ENCODE measurements around the gene CDKN1A. TPM values are rescaled to one million over a fixed set of nuclear protein-coding genes. Genes with fewer than 3 reads are reported as not detected.

Gene CDKN1A
- total and polyA plus RNA-seq, 10 of the 15 experiments (the other 5 are each of a cell fraction or from before 2014, with no cell fraction given): 25.2 to 637 (median 216) TPM

GRCh38 chr6:36686668-36687513 is 8.4 kb downstream of the CDKN1A start (continued):
- TF ChIP-seq GATAD2B (conservative IDR thresholded peaks at IDR 0.05; ENCODE audit: low read depth): no peak

DNA sequence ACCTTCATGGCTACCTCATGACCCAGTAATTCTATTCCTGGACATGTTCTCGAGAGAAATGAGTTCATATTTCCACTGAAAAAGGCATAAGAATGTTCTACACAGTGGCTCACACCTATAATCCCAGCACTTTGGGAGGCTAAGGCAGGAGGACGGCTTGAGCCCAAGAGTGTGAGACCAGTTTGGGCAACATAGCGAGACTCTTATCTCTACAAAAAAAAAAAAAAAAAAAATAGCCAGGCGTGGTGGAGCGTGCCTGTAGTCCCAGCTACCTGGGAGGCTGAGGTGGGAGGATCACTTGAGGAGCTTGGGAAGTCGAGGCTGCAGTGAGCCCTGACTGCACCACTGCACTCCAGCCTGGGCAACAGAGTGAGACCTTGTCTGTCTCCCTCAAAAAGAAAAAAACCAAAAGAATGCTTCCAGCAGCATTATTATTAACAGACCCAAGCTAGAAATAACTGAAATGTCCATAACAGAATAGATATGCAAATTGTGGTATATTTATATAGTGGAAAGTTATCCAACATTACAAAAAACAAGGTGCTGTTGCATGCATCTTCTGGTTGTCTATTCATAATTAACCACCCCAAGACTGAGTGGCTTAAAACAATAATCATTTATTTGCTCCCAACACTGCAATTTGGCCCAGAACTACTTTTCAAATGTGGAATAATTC is 9.7 kb downstream of the CDKN1A start:
- Histone ChIP-seq H2AFZ (ENCODE audit: control insufficient read depth, low read depth, low read length) (no peak overlapping the region), H3K9ac (ENCODE audit: control insufficient read depth, insufficient read depth, low read length) (no peak overlapping the region), H3K36me3 (ENCODE audit: control insufficient read depth in 2 of 2, insufficient read depth in 2 of 2, low read length in 1 of 2) (peaks cover 31 to 36% of the 10 kb centered on the region in 2 experiments), H3K27me3 (replicated peaks in 1 of 2; ENCODE audit: control insufficient read depth in 2 of 2, insufficient read depth in 2 of 2, low read length in 1 of 2) (no peaks in the 10 kb centered on the region), H3K79me2 (ENCODE audit: control insufficient read depth, insufficient read depth, low read length) (peaks cover 17% of the 10 kb centered on the region), H3K4me2 (ENCODE audit: control insufficient read depth, insufficient read depth) (no peak overlapping the region), H4K20me1 (ENCODE audit: control insufficient read depth, insufficient read depth) (peaks cover 8% of the 10 kb centered on the region), H3K9me3 (replicated peaks; ENCODE audit: control insufficient read depth, insufficient read depth, low read length) (no peaks in the 10 kb centered on the region; the same call in 2 of the 3 replicates), H3K27ac (ENCODE audit: control insufficient read depth, insufficient read depth) (no peak overlapping the region), H3K4me3 (no peak overlapping the region), H3K4me1 (ENCODE audit: control insufficient read depth, insufficient read depth, low read length) (peaks cover 33% of the 10 kb centered on the region)
- ChIA-PET CTCF (interaction anchor here (0.7 to 5.8 kb wide), 6 partner anchors 8 to 78 kb away, joined by 3 to 28 read pairs (median 4); no protein-coding TSS in a partner anchor), RAD21 (ENCODE audit: unreplicated experiment) (interaction anchor here (0.7 to 1.9 kb wide), 2 partner anchors 20 to 71 kb away, joined by 3 to 7 read pairs; no protein-coding TSS in a partner anchor), POLR2A (interaction anchor here (0.7 to 1.2 kb wide), 3 partner anchors 25 to 318 kb away, joined by 4 to 6 read pairs (median 5); no protein-coding TSS in a partner anchor), SMC1A (ENCODE audit: uncharacterized antibody, unreplicated experiment) (interaction anchor here (1.0 to 2.2 kb wide), 3 partner anchors 21 to 32 kb away, joined by 3 to 6 read pairs (median 5); no protein-coding TSS in a partner anchor)
- in situ Hi-C loops (cut with MboI): no loop called here
- DNase-seq (ENCODE audit: low read depth, low spot score) (no peak), ATAC-seq (no peak), FAIRE-seq (no peak)
- no TSS peak for BruUV-seq (replicated peaks)
- WGBS (ENCODE audit: insufficient coverage, insufficient replicate concordance, low lambda C conversion rate, missing lambda C conversion rate): 74% methylated on average over 5 of the region's 6 CpGs
- intact Hi-C loops (cut with micrococcal nuclease; ENCODE audit: unreplicated experiment): loop anchor here (2.0 kb wide), 1 partner anchor 71 kb away; no protein-coding TSS in a partner anchor
- TF ChIP-seq SPI1 (IDR thresholded peaks at IDR 0.05; ENCODE audit: borderline replicate concordance, insufficient read depth, low read depth, low read length) (no peak), POLR2AphosphoS2 (IDR thresholded peaks at IDR 0.05; ENCODE audit: low read depth, low read length) (peak; percentile 67; the same call in 1 of the 2 replicates), TCF12 (IDR thresholded peaks at IDR 0.05; ENCODE audit: low read depth, low read length) (no peak), NRF1 (conservative IDR thresholded peaks at IDR 0.05; ENCODE audit: low read depth, low read length) (no peak), RUNX3 (IDR thresholded peaks at IDR 0.05; ENCODE audit: low read length) (peak; percentile 5; the same call in 1 of the 2 replicates), MTA3 (IDR thresholded peaks at IDR 0.05; ENCODE audit: borderline replicate concordance, low read length) (0 out of 2 replicates have a peak, but pooled peaks have one; percentile 17), EZH2 (IDR thresholded peaks at IDR 0.05; ENCODE audit: borderline replicate concordance, control insufficient read depth, low read depth, low read length) (no peak), MLLT1 (IDR thresholded peaks at IDR 0.05) (0 out of 2 replicates have a peak, but pooled peaks have one; percentile 28), KAT2A (conservative IDR thresholded peaks at IDR 0.05; ENCODE audit: control insufficient read depth, low read depth, low read length) (no peak), FOXM1 (IDR thresholded peaks at IDR 0.05; ENCODE audit: low read depth, low read length) (0 out of 2 replicates have a peak, but pooled peaks have one; percentile 29)
- TF ChIP-seq, protein P1, sequence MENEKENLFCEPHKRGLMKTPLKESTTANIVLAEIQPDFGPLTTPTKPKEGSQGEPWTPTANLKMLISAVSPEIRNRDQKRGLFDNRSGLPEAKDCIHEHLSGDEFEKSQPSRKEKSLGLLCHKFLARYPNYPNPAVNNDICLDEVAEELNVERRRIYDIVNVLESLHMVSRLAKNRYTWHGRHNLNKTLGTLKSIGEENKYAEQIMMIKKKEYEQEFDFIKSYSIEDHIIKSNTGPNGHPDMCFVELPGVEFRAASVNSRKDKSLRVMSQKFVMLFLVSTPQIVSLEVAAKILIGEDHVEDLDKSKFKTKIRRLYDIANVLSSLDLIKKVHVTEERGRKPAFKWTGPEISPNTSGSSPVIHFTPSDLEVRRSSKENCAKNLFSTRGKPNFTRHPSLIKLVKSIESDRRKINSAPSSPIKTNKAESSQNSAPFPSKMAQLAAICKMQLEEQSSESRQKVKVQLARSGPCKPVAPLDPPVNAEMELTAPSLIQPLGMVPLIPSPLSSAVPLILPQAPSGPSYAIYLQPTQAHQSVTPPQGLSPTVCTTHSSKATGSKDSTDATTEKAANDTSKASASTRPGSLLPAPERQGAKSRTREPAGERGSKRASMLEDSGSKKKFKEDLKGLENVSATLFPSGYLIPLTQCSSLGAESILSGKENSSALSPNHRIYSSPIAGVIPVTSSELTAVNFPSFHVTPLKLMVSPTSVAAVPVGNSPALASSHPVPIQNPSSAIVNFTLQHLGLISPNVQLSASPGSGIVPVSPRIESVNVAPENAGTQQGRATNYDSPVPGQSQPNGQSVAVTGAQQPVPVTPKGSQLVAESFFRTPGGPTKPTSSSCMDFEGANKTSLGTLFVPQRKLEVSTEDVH (IDR thresholded peaks at IDR 0.05; ENCODE audit: low read depth, partially characterized antibody): no peak
- TF ChIP-seq, protein P2, sequence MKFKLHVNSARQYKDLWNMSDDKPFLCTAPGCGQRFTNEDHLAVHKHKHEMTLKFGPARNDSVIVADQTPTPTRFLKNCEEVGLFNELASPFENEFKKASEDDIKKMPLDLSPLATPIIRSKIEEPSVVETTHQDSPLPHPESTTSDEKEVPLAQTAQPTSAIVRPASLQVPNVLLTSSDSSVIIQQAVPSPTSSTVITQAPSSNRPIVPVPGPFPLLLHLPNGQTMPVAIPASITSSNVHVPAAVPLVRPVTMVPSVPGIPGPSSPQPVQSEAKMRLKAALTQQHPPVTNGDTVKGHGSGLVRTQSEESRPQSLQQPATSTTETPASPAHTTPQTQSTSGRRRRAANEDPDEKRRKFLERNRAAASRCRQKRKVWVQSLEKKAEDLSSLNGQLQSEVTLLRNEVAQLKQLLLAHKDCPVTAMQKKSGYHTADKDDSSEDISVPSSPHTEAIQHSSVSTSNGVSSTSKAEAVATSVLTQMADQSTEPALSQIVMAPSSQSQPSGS (IDR thresholded peaks at IDR 0.05; ENCODE audit: low read length): no peak; the same call in 1 of the 2 replicates
